Nephron (organoid): ENCODE data around the gene ADTRP.

Experiments
- H3K27ac Mint-ChIP-seq, 3 experiments: 2 replicates each; pipeline ENCODE4 v1.8.0; 2020; ENCODE audit warnings: mixed read lengths in 3 of 3, mild to moderate bottlenecking in 2 of 3, moderate library complexity in 1 of 3
- H3K27me3 Mint-ChIP-seq: 2 replicates; pipeline ENCODE4 v1.8.0; 2021; ENCODE audit warnings: low read depth, mild to moderate bottlenecking, moderate library complexity, mixed read lengths
- H3K36me3 Mint-ChIP-seq: 2 replicates; pipeline ENCODE4 v1.8.0; 2020; ENCODE audit warnings: low read depth, mixed read lengths
- H3K4me1 Mint-ChIP-seq: 2 replicates; pipeline ENCODE4 v1.8.0; 2020; ENCODE audit warnings: mixed read lengths
- H3K4me3 Mint-ChIP-seq, 3 experiments: 2 replicates each; pipeline ENCODE4 v1.8.0; 2020; ENCODE audit warnings: mild to moderate bottlenecking in 3 of 3, mixed read lengths in 3 of 3, moderate library complexity in 2 of 3
- H3K9me3 Mint-ChIP-seq: 2 replicates; pipeline ENCODE4 v1.8.0; 2020; ENCODE audit warnings: mixed read lengths
- CTCF ChIP-seq, 3 experiments: fragments of 200-600 bp; sonication (generic); IDR thresholded peaks; one replicate each; pipeline ENCODE4 v1.5.0; 2021; ENCODE audit warnings: antibody characterized with exemption in 3 of 3; ENCODE audit not compliant: unreplicated experiment in 3 of 3

Gene ADTRP

GRCh38 chr6:11812439-11812838 lies 33.8 kb upstream of the ADTRP start:
- Mint-ChIP-seq H3K4me3 (no peak overlapping the region), H3K27ac (peak overlapping the region in 1 of 3 experiments; percentile 59), H3K36me3 (no peaks in the 10 kb centered on the region), H3K9me3 (no peaks in the 10 kb centered on the region), H3K4me1 (peaks cover 69% of the 10 kb centered on the region), H3K27me3 (no peaks in the 10 kb centered on the region)
- no peak for TF ChIP-seq CTCF (IDR thresholded peaks at IDR 0.05; ENCODE audit: unreplicated experiment in 3 of 3)

GRCh38 chr6:11811644-11812264 lies 33.2 kb upstream of the ADTRP start:
- TF ChIP-seq CTCF (IDR thresholded peaks at IDR 0.05; ENCODE audit: unreplicated experiment in 3 of 3) = no peak
- Mint-ChIP-seq H3K36me3 (no peaks in the 10 kb centered on the region), H3K9me3 (no peaks in the 10 kb centered on the region), H3K4me1 (peaks cover 75% of the 10 kb centered on the region), H3K4me3 (peak overlapping the region in 1 of 3 experiments; percentile 61), H3K27ac (peak overlapping the region in 2 of 3 experiments; percentile 68 to 80), H3K27me3 (no peaks in the 10 kb centered on the region)

DNA sequence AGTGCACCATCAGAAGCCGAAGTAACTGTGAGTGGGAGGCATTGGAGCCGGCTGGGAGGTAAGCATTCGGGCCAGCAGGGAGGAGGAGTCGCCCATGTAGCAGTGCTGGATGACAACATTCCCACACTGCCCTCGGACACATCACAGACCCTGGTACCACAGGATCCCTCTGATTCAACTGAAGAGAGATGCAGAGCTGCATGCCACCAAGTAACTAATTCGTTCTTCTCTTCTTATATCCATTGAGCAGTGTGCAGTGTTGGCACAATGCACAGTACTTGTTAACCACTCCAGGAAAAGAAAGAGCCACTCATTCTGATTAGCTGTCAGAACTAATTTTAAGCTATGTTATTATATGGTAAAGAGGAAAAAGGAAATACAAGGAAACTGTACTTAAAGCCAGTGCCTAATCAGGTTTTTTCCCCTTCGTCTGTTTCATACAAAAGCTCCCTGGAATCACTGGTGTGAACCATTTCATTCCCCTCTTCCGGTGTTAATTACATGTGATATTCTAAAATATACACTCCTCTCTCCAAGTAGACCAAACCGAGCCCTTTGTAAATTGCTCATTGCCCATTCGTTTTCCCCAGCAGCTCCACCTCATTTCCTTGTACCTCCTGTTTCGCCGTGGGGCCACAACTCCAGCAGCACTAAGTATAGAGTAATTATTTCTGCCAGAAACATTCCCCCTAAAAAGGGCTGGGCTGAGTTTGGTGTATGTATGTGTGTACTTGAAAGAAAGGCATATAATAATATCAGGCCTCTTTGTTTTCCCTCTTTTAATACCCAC lies 32.4 kb upstream of the ADTRP start:
- no peak for TF ChIP-seq CTCF (IDR thresholded peaks at IDR 0.05; ENCODE audit: unreplicated experiment in 3 of 3)
- Mint-ChIP-seq H3K27me3 (no peaks in the 10 kb centered on the region), H3K9me3 (no peaks in the 10 kb centered on the region), H3K4me3 (peak overlapping the region in 1 of 3 experiments; percentile 61), H3K36me3 (no peaks in the 10 kb centered on the region), H3K27ac (peak overlapping the region; percentile 37 to 80 (median 68)), H3K4me1 (peaks cover 81% of the 10 kb centered on the region)

DNA sequence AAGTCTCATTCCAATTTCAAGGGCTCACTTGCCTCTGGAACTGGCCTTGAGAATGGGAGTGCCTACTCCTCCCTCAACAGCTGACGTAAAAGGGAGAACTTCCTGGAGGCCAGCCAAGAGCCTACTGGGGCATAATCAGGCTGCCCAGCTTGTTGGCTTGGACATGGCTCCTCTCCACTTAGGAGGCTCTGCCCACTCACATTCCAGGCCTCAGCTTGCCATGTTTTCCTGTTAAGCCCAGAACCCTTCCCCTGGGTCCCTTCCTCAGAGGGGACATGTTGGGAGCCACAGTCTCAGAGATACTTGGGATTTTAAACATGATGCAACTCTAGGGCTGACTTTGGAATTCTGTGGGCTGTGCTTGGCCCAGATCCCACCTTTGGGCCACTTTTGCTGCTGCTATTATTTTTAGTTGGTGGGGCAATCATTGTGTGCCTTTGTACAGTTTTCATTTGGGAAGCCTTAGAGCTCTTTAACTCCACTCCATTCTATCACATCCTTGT lies 31.5 kb upstream of the ADTRP start:
- Mint-ChIP-seq H3K4me3 (peak overlapping the region in 1 of 3 experiments; percentile 40), H3K9me3 (no peaks in the 10 kb centered on the region), H3K27me3 (no peaks in the 10 kb centered on the region), H3K4me1 (peaks cover 74% of the 10 kb centered on the region), H3K27ac (peak overlapping the region; percentile 37 to 80 (median 68)), H3K36me3 (no peaks in the 10 kb centered on the region)
- TF ChIP-seq CTCF (IDR thresholded peaks at IDR 0.05; ENCODE audit: unreplicated experiment in 3 of 3) = no peak

DNA sequence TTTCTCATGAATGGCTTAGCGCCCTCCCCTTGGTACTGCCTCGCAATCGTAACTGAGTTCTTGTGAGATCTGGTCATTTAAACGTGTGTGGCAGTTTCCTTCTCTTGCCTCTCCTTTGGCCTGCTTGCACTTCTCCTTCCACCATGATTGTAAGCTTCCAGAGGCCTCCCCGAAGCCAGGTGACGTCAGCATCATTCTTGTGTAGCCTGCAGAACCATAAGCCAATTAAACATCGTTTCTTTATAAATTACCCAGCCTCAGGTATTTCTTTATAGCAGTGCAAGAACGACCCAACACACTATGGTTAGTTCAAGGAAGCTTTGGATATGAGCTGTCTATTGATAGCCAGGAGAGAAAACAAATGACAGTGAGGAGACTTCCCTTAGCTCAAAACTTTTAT lies 29.5 kb upstream of the ADTRP start:
- no peaks in the 10 kb centered on the region for H3K27me3 Mint-ChIP-seq
- no peak for TF ChIP-seq CTCF (IDR thresholded peaks at IDR 0.05; ENCODE audit: unreplicated experiment in 3 of 3)
- H3K36me3 Mint-ChIP-seq = no peaks in the 10 kb centered on the region
- peaks cover 61% of the 10 kb centered on the region for H3K4me1 Mint-ChIP-seq
- no peak overlapping the region for H3K4me3 Mint-ChIP-seq
- H3K27ac Mint-ChIP-seq = no peak overlapping the region
- no peaks in the 10 kb centered on the region for H3K9me3 Mint-ChIP-seq
